OCI-LY1 (cell line): ENCODE results near the gene TET2.

ENCODE experiments used
- H2AFZ ChIP-seq: fragments of 200-600 bp; sonication (generic), shearing (Covaris generic); 2 replicates; pipeline ENCODE4 v1.6.0; 2014; ENCODE audit warnings: antibody characterized with exemption, mild to moderate bottlenecking, low read length
- H3F3A ChIP-seq: fragments of 200-600 bp; sonication (generic), shearing (Covaris generic); 2 replicates; pipeline ENCODE4 v1.6.0; 2014; ENCODE audit warnings: mild to moderate bottlenecking, antibody characterized with exemption, low read length, moderate library complexity; ENCODE audit not compliant: insufficient read depth
- H3K27ac ChIP-seq: fragments of 200-600 bp; sonication (generic); 2 replicates; pipeline ENCODE4 v1.5.1; 2014; ENCODE audit warnings: low read length, mixed run types, mild to moderate bottlenecking, low read depth; ENCODE audit not compliant: poor library complexity, severe bottlenecking
- H3K27me3 ChIP-seq: fragments of 200-600 bp; sonication (generic); 2 replicates; pipeline ENCODE4 v1.6.0; 2014; ENCODE audit warnings: antibody characterized with exemption, mild to moderate bottlenecking, low read length, moderate library complexity; ENCODE audit not compliant: insufficient read depth
- H3K36me3 ChIP-seq: fragments of 200-600 bp; sonication (generic); 2 replicates; pipeline ENCODE4 v1.6.1; 2014; ENCODE audit warnings: mild to moderate bottlenecking, antibody characterized with exemption, low read length, moderate library complexity, mixed read lengths; ENCODE audit not compliant: insufficient read depth
- H3K4me1 ChIP-seq: fragments of 200-600 bp; sonication (generic); 2 replicates; pipeline ENCODE4 v1.5.1; 2014; ENCODE audit warnings: mild to moderate bottlenecking, low read length, moderate library complexity; ENCODE audit not compliant: insufficient read depth, severe bottlenecking
- H3K4me2 ChIP-seq: fragments of 200-600 bp; sonication (generic), shearing (Covaris generic); 2 replicates; pipeline ENCODE4 v1.6.1; 2014; ENCODE audit warnings: low read length
- H3K4me3 ChIP-seq: fragments of 200-600 bp; sonication (generic); 2 replicates; pipeline ENCODE4 v1.5.1; 2014; ENCODE audit warnings: low read length, low read depth, mild to moderate bottlenecking, mixed read lengths; ENCODE audit not compliant: poor library complexity, severe bottlenecking
- H3K79me2 ChIP-seq: fragments of 200-600 bp; shearing (Covaris generic); 2 replicates; pipeline ENCODE4 v1.6.1; 2016; ENCODE audit warnings: mixed run types, low read length, mixed read lengths; ENCODE audit not compliant: insufficient read depth
- H3K9ac ChIP-seq: fragments of 200-600 bp; sonication (generic), shearing (Covaris generic); 2 replicates; pipeline ENCODE4 v1.6.1; 2014; ENCODE audit warnings: mild to moderate bottlenecking, low read length, mixed read lengths
- H3K9me2 ChIP-seq: fragments of 200-600 bp; sonication (generic), shearing (Covaris generic); 2 replicates; pipeline ENCODE4 v1.6.1; 2014; ENCODE audit warnings: low read depth, mild to moderate bottlenecking, low read length, mixed read lengths
- H3K9me3 ChIP-seq: fragments of 200-600 bp; shearing (Covaris generic); 2 replicates; pipeline ENCODE4 v1.6.1; 2014; ENCODE audit warnings: low read length, mixed read lengths
- H4K20me1 ChIP-seq: fragments of 200-600 bp; sonication (generic), shearing (Covaris generic); 2 replicates; pipeline ENCODE4 v1.6.0; 2016; ENCODE audit warnings: mild to moderate bottlenecking, low read length; ENCODE audit not compliant: insufficient read depth
- CTCF ChIP-seq: fragments of 200-600 bp; sonication (generic), shearing (Covaris generic); IDR thresholded peaks from 2 replicates; pipeline ENCODE4 v1.5.1; 2017; ENCODE audit warnings: mild to moderate bottlenecking, antibody characterized with exemption, low read length, moderate library complexity, mixed read lengths
- EZH2 ChIP-seq: fragments of 200-600 bp; sonication (generic), shearing (Covaris generic); IDR thresholded peaks from 2 replicates; pipeline ENCODE4 v1.8.0; 2017; ENCODE audit warnings: borderline replicate concordance, mixed run types, mild to moderate bottlenecking, antibody characterized with exemption, low read length, moderate library complexity, mixed read lengths

The TET2 gene

DNA sequence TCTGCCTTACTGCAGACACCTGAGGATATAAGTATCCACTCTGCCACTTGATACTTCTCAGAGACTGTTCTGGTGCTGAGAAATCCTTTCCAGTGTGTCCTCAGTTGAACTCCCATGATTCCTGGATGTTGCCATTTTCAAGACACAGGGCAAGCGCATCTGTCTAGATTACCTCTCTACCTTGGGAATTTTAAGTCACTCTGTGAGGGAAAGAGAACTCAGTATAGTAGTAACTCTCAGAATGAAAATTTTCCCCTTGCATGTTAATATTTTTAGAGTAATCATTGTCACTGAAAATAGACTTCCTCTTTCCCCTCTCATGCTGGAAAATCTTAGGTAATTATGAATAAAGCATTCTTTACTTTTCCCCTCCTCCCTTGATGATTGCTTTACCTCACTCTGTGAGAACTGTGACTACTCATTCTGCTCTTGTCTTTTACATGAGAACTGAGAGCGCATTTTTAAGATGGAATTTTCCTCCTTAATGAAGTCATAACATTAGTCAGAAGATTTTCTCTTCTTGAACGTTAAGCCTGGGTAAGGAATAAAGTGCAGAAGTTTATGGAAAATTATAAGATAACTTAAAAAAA is 45.0 kb downstream of the TET2 start:
- Histone ChIP-seq H3K4me3 (no peak overlapping the region), H3K9ac (no peak overlapping the region), H3K4me2 (no peak overlapping the region), H3K79me2 (no peaks in the 10 kb centered on the region), H3K36me3 (no peaks in the 10 kb centered on the region), H3K27me3 (no peaks in the 10 kb centered on the region), H3K27ac (no peak overlapping the region), H3K9me3 (no peaks in the 10 kb centered on the region), H3F3A (no peaks in the 10 kb centered on the region), H4K20me1 (no peaks in the 10 kb centered on the region), H3K4me1 (peaks cover 19% of the 10 kb centered on the region), H3K9me2 (no peaks in the 10 kb centered on the region), H2AFZ (no peak overlapping the region)
- TF ChIP-seq CTCF, result no peak

- Histone ChIP-seq H3K4me3 (no peak overlapping the region), H2AFZ (no peak overlapping the region), H3K4me1 (peaks cover 23% of the 10 kb centered on the region), H3K27me3 (no peaks in the 10 kb centered on the region), H3K9me3 (no peaks in the 10 kb centered on the region), H3K79me2 (no peaks in the 10 kb centered on the region), H3K4me2 (no peak overlapping the region), H3K9ac (no peak overlapping the region), H3K9me2 (no peaks in the 10 kb centered on the region), H3F3A (no peaks in the 10 kb centered on the region), H4K20me1 (no peaks in the 10 kb centered on the region), H3K36me3 (no peaks in the 10 kb centered on the region), H3K27ac (no peak overlapping the region)
- no peak for TF ChIP-seq CTCF
- no peak for TF ChIP-seq EZH2
Observed at GRCh38 chr4:105192474-105192873, 45.8 kb downstream of the TET2 start.

DNA sequence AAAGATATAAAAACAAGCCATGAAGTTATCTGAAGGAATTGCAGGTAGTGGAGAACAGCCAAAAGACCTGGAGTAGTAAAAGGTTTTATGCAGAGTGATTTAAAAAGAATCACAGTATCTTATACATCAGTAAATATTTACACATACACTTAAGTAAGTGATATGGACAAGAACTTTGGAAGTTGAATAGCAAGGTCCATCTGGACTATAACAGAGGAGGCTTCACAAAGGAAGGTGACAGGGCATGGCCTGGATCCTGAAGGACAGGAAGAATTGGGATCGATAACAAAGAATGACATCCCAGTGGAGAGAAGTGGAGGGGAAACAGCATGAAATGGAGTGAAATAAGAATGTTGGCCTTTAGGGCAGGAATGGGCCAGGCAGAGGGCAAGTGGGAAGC is 46.2 kb downstream of the TET2 start:
- H4K20me1 ChIP-seq, result no peaks in the 10 kb centered on the region
- TF ChIP-seq CTCF, result no peak
- no peak for TF ChIP-seq EZH2
- no peak overlapping the region for H2AFZ ChIP-seq
- H3K4me1 ChIP-seq, result peaks cover 23% of the 10 kb centered on the region
- H3K9me2 ChIP-seq, result no peaks in the 10 kb centered on the region
- no peak overlapping the region for H3K27ac ChIP-seq
- H3K36me3 ChIP-seq, result no peaks in the 10 kb centered on the region
- no peaks in the 10 kb centered on the region for H3K9me3 ChIP-seq
- H3F3A ChIP-seq, result no peaks in the 10 kb centered on the region
- H3K4me2 ChIP-seq, result no peak overlapping the region
- H3K79me2 ChIP-seq, result no peaks in the 10 kb centered on the region
- no peak overlapping the region for H3K9ac ChIP-seq
- H3K27me3 ChIP-seq, result no peaks in the 10 kb centered on the region
- H3K4me3 ChIP-seq, result no peak overlapping the region
